HG02885 (cell line): ENCODE data around the gene WDR75.
A peak's percentile ranks its signal among the peaks of the same experiment; 100 is the strongest.
"Not testable (repeated sequence)": the region's sequence is repeated elsewhere in the genome, so short reads cannot be mapped to it uniquely, and the experiment has no call there.

ENCODE experiments used
- ATAC-seq: cut with Tn5 transposase; IDR thresholded peaks from one replicate; pipeline ENCODE4 v1.9.1; 2021; ENCODE audit warnings: mild to moderate bottlenecking; ENCODE audit not compliant: unreplicated experiment, poor library complexity

Gene WDR75

DNA sequence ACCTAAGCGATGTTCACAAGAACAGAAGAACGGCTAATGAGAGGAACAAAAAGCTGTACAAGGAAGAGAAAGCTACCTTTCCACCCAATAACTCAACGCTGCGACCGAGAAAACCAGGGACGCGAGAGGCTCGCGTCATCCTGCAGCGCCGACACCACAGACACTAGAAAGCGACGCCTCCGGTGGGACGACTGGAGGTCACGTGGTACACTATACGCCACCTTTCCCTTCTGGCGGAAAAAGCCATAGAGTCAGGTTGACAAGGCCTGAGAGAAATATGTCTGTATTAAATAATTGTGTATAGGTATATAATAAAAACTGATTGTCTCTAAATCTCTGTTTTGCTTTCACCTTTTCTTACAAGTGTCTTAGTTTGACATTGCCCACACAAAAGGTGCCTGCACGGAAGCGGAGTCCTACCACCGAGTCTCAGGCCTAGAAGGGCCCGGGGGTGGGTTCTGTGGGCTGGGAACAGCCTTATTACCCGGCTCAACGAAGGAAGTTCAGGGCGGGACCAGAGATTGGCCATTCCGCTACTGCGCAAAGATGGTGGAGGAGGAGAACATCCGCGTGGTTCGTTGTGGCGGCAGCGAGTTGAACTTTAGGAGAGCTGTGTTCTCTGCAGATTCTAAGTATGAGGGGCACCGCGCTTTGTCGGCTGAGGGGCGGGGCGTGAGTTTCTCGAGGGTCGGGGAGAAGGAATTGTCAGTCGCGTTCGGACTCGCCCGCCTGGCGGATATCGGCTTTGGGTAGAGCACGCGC is at the start of gene WDR75:
TSS of gene WDR75 (plus strand) at position 528 of the 762 bp plus-strand sequence. CDS start at position 547, 19 bp downstream.
- ATAC-seq = peak; percentile 83

DNA sequence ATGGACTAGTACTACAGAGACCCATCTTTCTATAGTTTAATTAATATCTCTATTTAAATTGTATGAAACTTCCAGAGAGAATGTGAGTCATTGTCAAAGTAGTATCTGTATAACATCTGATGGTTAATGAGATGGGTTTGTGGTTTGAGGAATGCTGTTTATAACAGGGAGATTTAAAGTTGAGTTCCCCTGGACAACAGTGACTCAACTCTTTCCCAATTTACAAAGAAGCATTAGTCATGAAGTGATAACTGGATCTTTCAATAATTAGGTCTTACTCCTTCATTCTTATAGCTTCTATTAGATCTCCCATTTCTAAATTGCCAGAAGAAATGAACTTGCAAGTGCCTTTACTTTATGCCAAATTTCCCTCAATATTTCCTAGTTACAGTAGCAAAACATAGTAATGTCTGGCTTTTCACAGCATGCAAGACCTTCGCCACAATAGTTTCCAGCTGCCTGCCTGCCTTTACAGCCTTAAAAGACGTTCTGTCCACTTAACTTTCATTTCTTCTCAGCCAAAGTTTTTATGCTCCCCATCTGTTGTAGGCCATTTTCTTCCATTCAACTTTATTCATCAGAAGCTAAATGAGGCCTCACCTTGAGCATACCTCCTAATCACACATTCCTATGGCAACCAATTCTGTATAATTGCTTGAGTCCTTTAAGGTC is 47.7 kb upstream of the WDR75 start:
- no peak for ATAC-seq

DNA sequence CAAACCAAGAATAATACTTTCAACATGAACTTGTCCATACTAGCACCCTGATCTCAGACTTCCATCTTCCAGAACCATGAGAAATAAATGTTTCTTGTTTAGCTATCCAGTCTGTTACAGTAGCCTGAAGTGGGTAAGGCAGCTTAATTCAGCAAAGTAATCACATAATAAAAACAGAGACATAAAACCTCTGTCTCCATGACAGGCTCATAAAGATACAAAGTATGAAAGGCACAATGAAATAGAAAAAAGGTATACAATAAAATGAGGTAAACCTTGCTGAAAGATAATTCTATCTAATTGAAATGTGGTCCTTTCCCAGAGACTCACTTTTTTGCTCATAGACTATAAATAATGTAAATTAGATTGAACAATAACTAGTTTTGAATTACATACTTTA is 46.7 kb upstream of the WDR75 start:
- no peak for ATAC-seq

DNA sequence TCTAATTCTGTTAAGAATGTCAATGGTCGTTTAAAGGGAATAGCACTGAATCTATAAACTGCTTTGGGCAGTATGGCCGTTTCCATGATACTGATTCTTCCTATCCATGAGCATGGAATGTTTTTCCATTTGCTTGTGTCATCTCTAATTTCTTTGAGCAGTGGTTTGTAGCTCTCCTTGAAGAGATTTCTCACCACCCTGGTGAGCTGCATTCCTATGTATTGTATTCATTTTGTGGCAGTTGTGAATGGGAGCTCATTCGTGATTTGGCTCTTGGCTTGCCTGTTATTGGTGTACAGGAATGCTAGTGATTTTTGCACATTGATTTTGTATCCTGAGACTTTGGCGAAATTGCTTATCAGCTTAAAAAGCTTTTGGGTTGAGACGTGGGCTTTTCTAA is 38.3 kb upstream of the WDR75 start:
- ATAC-seq = no peak

DNA sequence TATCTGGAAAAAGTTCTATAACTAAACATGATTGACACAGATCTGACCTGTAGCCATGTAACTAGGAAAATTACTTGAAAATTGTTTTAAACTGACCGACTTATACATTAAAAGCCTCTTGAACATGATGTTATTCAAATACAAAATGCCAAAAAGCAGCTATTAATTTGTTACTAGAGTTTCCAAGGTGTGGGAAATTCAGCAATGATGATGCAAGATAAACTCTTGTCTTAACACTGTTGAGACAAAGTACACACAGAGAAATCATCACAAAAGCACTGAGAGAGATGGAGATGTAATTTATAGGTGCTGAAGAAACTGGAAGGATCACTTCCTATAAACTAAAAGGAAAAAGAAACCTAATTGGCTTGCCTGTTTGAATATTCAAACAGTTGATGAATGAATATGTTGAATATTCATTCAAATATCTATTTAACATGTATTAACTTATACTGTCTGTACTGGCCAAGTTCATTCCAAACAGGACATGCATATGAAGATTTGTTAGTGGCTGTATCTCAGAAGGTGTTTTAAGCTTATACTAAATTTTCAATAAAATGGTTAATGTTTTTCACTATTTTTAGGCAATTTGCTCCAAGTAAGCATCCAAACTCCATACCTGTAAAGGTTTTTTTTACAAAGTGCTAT is 34.6 kb upstream of the WDR75 start:
- no peak for ATAC-seq

DNA sequence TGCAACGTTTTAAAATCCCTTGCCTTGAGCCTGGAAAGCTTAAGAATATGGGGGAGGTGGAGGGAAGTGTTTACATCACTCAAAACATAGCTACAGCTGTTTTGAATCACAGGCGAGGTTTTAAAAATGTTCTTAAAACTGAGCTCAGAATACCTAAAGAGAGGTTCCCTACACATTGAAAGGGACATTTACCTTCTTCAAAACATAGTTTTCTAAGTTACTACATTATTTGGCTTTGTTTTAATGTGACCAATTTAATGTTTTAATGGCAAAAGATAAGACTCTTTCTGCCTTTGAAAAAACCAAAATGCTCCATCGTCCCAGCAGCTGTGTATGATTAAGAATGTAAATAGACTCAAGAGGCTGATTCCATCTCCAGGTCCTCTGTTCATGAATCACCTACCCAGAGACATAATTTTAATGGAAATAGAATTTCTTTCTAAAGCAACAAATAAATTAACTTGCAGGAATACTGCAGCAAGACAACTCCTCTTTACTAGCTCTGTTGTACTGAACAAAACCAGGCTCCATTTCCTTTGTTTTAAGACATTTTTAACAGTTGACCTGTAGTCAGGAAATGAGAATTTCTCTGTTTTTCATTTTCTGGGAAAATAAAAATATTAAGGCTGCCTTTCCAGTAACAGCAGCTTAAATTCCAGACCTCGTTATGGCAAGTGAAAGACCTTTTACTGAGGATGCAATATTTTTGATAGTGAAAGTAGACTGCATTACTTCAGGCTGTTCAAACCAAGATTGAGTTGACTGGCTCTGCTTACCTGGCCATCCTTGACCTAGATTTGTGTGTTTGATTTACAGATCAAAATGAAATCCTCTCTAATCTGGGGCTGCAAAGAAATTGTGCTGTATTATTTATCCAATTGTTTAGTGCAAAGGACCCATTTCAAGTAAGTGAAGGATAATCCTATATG is 33.7 kb upstream of the WDR75 start:
- ATAC-seq = no peak

GRCh38 chr2:189408294-189408693 is 33.0 kb upstream of the WDR75 start:
- no peak for ATAC-seq

DNA sequence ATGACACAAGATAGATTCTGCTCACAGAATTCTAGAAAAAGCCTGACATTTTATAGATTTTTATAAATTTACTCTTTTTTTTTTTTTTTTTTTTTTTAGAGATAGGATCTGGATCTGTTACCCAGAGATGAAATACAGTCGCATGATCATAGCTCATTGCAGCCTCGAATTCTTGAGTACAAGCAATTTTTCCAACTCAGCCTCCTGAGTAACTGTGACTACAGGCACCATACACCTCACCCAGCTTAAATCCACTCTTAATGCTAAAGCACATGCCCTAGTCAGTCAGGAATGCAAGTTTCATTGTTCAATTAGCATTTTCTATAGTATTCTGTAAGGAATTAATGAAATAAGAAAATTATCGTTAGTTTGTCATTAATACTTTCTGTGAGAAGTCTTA is 32.1 kb upstream of the WDR75 start:
- ATAC-seq = no peak

- ATAC-seq = no peak
Measured at GRCh38 chr2:189409647-189410046, 31.6 kb upstream of the WDR75 start.

DNA sequence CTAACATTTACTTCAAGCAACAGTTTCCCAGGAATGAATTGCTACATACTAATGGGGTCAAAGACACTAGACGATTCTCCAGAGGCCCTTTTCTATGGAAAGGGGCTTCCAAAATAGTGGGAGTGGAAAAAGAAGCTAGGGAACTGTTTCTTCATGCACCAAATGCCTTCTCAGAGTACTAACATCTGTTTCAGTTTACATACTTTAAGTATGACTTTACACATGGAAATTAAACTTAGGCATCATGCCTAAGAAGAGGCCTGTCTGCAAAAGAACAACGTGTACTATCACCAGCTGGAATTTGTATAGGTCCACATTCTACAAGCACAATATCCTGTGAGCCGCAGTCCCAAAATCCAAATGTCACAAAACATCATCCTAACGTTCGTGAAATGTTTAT is 29.4 kb upstream of the WDR75 start:
- no peak for ATAC-seq

DNA sequence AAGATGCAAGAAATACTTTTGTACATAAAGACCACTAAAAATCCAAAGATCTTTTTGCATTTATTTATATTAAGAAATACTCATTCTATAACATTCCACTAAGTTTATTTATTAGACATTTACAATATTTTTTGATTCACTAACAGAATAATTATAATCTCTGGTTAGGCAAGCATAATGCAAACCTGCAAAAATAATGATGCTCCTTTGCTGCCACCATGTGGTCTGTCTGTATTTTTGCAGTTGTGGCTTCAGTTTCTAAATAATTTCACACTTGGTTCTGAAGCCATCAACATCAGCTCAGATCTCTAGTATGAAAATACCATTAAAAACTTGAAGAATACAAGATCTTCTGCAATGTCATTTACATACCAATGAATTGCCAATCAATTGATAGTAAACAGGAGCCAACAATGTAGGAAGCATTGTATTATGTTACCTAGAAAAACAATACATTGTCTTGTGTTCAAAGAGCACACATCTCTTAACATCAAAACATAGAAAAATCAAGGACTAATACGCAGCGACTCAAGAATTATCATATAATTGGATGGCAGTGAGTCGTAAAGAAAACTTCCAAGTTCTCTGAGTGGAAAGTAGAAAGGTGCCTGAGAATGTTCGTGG is 28.8 kb upstream of the WDR75 start:
- ATAC-seq = peak; percentile 84

- ATAC-seq = no peak
Measured at GRCh38 chr2:189413249-189413648, 28.0 kb upstream of the WDR75 start.

DNA sequence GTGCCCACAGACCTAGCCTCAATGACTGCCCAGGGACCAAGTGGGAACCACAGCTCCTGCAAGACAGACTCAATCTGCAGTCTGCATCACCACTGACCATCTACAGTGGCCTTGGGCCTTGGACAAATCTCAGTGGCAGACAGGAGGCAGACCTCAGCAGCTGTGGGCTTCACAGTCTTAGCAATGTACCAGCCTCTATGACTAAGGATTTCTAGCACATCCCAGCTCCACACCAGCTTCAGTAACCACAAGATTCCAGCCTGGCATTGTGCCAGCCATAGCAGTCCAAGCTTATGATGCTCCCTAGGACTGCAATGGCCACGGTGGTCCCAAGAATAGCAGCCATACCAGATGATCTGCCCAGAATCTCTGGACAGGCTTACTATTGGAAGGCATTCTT is 19.6 kb upstream of the WDR75 start:
- no peak for ATAC-seq

- no peak for ATAC-seq
Measured at GRCh38 chr2:189424961-189425360, 16.3 kb upstream of the WDR75 start.

DNA sequence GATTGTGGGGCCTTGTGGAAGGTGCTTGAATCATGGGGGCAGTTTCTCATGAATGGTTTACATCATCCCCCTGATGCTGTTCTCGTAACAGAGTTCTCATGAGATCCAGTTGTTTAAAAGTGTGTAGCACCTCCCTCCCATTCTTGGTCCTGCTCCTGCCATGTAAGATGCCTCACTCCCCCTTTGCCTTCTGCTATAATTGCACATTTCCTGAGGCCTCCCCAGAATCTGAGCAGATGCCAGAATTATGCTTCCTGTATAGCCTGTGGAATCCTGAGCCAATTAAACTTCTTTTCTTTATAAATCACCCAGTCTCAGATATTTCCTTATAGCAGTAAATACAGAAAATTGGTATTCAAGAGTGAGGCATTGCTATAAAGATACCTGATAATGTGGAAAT is 15.6 kb upstream of the WDR75 start:
- ATAC-seq = no peak

GRCh38 chr2:189426886-189427285 is 14.4 kb upstream of the WDR75 start:
- ATAC-seq = no peak

DNA sequence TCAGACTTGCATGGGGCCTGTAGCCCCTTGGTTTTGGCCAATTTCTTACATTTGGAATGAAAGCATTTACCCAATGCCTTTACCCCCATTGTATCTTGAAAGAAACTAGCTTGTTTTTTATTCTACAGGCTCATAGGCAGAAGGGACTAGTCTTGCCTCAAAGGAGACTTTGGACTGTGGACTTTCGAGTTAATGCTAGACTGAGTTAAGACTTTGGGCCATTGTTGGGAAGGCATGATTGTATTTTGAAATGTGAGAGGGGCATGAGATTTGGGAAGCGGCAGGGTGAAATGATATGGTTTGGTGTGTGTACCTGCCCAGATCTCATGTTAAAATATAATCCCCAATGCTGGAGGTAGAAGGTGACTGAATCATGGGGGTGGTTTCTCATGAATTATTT is 13.4 kb upstream of the WDR75 start:
- ATAC-seq = no peak

- not testable (repeated sequence) for ATAC-seq
Measured at GRCh38 chr2:189430448-189430847, 10.8 kb upstream of the WDR75 start.

DNA sequence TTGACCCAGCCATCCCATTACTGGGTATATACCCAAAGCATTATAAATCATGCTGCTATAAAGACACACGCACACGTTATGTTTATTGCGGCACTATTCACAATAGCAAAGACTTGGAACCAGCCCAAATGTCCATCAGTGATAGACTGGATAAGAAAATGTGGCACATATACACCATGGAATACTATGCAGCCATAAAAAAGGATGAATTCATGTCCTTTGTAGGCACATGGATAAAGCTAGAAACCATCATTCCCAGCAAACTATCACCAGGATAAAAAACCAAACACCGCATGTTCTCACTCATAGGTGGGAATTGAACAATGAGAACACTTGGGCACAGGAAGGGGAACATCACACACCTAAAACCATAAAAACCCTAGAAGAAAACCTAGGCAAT is 5.5 kb upstream of the WDR75 start:
- not testable (repeated sequence) for ATAC-seq

DNA sequence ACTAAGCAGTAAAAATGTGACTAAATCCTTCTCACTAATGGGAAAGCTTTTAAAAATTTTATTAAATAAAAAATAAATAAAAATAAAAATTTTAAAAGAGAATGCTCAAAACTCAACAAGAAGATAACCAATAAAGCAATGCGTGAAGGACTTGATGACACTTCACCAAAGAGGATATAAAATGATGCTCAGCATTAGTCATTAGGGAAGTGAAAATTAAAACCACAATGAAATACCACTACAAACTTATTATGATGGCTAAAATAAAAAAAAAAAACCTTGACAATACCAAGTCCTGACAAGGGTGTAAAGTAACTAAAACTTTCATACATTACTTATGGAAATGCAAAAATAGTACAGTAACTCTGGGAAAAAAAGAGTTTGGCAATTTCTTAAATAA is 3.3 kb upstream of the WDR75 start:
- ATAC-seq = no peak
